HG03060 (cell line): ENCODE measurements around the gene CYP4X1.
"Not testable (repeated sequence)": the region's sequence is repeated elsewhere in the genome, so short reads cannot be mapped to it uniquely, and the experiment has no call there.

ENCODE experiments used
- ATAC-seq: cut with Tn5 transposase; IDR thresholded peaks from one replicate; pipeline ENCODE4 v1.9.1; 2021; ENCODE audit warnings: low read depth, moderate number of reproducible peaks; ENCODE audit not compliant: unreplicated experiment

CYP4X1 gene, protein sequence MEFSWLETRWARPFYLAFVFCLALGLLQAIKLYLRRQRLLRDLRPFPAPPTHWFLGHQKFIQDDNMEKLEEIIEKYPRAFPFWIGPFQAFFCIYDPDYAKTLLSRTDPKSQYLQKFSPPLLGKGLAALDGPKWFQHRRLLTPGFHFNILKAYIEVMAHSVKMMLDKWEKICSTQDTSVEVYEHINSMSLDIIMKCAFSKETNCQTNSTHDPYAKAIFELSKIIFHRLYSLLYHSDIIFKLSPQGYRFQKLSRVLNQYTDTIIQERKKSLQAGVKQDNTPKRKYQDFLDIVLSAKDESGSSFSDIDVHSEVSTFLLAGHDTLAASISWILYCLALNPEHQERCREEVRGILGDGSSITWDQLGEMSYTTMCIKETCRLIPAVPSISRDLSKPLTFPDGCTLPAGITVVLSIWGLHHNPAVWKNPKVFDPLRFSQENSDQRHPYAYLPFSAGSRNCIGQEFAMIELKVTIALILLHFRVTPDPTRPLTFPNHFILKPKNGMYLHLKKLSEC

GRCh38 chr1:47023268-47024140 is at the start of gene CYP4X1:
CYP4X1 (plus strand) TSS chr1:47023669; CDS start chr1:47023818, 149 bp downstream.
- ATAC-seq = no peak

GRCh38 chr1:46983166-46983829 is 40.2 kb upstream of the CYP4X1 start:
- no peak for ATAC-seq

DNA sequence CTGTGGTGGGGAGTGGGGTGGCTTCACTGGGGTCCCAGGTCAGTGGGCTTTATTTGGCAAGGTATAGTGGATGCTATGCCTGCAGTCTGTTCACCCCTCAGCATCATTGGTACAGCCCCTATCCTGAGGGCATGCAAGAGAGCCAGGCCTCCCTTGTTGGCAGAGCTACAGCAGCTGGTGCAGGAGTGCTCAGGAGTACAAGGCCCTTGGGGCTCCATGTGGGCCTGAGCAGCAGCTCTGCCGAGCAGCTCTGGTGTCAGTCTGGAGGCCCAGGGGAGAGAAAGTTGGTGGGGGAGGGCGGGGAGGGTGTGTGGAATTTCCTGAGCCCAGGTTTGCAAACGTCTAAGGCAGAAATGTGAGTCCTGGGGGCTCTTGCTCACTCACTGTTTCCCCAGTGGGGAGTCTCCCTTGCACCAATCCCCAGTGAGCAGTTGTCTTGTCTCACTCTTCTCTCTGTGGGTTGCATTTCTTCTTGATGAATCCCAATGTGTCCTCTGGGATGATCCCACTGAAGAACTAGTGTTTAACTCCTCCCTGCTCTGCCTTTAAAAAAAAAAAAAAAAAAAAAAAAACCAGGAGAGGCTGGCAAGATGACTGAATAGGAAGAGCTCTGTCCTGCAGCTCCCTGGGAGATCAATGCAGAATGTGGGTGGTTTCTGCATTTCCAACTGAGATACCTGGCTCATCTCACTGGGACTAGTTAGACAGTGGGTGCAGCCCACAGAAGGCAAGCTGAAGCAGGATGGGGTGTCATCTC is 39.5 kb upstream of the CYP4X1 start:
- ATAC-seq = no peak

DNA sequence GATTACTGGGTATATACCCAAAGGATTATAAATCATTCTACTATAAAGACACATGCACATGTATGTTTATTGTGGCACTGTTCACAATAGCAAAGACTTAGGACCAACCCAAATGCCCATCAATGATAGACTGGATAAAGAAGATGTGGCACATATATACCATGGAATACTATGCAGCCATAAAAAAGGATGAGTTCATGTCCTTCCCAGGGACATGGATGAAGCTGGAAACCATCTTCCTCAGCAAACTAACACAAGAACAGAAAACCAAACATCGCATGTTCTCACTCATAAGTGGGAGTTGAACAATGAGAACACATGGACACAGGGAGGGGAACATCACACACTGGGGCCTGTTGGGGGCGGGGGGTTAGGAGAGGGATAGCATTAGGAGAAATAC is 32.9 kb upstream of the CYP4X1 start:
- not testable (repeated sequence) for ATAC-seq

GRCh38 chr1:46991083-46991923 is 32.2 kb upstream of the CYP4X1 start:
- ATAC-seq = no peak

DNA sequence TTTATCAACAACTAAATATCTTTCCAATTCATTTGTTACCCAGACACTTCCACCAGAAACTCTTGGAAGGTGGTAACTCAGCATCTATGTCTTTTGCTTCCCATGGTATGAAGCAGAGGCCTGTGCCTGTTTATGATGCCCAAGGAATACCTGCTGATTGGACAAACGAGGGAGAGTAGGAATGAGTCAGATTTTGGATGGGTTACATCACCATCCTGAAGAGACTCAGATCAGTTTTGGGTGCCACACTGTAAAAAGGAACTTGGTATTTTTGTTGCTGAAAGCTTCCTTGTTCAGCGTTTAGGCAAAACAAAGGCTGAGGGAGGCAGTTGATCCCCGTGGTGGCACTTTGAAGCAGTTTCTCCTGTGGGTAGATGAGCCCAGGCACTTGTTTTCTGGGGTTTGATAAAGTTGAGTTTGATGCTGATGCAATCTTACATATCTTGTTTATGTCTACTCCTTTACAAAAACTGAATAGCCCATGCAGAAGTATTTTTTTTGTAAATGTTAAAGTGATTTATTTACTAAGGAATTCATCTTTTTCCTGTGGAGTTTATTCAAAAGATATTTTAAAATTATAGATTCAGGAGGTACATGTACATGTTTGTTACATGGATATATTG is 26.7 kb upstream of the CYP4X1 start:
- ATAC-seq = no peak

DNA sequence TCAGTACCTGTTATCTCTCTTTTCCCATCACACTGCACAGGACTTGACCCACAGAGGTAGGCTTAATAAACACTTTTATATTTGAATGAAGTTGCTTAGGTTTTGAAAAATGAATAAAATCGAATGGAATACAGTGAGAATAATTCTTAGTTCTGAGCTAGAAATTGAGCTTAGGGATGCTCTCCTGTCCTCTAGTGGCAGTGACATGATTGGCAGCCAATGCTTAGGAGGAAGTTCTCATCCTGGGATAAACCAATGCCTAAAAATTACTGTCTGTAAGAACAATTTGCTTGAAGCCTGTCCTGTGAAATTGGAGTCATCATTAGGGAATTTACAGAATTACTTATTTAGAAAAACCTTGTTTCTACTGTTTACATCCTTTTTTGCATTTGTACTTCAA is 21.3 kb upstream of the CYP4X1 start:
- no peak for ATAC-seq

DNA sequence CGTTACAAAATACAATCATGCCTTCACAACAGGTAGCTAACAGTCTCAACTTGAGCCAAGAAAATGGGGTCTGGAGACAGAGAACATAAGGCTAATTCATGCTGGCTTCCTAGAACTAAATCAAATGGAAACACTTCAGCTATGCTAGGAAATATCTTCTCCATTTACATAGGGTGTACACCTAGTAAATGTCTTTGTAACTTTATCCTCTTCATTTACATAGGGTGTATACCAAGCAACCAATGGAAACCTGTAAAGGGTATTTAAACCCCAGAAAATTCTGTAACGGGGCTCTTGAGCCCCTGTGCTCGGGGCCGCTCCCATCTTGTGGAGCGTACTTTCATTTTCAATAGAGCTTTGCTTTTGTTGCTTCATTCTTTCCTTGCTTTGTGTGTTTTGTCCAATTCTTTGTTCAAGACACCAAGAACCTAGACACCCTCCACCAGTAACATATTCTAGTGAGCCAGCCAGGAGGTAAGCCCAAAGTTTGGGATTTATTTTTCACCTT is 19.5 kb upstream of the CYP4X1 start:
- no peak for ATAC-seq

- not testable (repeated sequence) for ATAC-seq
Observed at GRCh38 chr1:47006437-47006836, 17.0 kb upstream of the CYP4X1 start.

DNA sequence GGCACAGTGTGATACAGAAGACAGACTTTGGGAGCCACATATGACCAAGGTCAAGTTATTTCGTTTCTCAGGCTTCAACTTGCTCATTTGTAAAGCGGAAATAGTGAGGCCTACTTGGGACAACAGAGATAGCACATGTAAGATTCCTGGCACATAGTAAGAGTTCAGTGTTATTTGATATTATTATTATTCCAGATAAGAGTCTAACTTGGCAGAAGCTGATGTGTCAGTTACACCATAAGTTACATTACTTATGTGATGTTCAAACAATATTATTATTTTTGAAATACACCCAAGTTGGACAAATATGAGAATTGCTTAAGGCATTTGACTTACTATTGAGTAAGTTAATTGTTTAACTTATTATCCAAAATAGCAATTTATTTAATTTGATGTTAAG is 10.2 kb upstream of the CYP4X1 start:
- ATAC-seq = no peak

- ATAC-seq = no peak
Observed at GRCh38 chr1:47021070-47021469, 2.4 kb upstream of the CYP4X1 start.

GRCh38 chr1:47024141-47024801 is 802 bp downstream of the CYP4X1 start:
- ATAC-seq = no peak

DNA sequence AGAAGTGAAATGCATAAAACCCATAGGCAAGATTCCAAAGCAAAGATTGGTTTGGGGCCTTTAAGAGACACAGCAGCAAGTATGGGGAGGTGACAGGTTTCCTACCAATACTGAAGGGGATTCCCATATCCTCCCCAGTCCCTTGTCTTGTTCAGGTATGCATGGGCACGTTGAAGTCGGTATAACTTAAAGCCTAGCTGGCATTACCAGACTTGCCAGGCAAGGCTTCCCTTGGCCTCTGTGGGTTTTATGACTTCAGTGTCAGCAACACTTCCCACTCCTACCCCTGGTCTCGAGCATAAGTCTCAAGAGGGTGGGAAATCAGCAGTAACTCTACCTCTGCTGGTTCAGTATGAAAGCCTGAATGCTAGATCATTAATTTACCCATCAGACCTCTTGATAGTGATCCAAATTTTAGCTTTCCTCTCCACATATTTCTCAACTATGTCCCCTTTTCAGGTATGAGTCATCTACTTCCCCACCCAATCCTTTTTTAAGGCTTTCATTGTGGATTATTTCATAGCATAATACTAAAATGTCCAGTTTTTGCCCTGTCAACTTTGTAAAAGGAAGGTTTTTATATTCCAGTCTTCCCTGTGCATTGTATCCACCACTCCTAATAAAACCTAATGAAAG is 6.8 kb downstream of the CYP4X1 start:
- no peak for ATAC-seq

DNA sequence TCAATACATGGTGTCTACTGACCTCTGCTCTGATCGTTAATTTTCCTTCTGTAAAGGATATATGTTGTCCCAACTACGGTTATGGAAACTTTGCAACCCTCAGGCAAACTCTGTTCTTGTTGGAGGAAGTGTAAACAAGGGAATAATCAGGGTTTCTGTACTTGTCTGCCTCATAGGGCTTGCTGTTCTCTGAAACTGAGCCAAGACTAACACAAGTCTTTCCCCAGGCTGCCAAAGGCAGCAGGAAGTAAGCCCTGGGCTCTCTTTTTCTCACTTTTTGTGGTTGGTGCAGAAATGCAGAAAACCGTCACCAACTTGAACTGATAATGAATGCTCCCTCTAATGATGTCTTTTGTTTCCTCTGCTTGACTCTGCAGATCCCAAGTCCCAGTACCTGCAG is 7.6 kb downstream of the CYP4X1 start:
- no peak for ATAC-seq

GRCh38 chr1:47031585-47031984 is 8.1 kb downstream of the CYP4X1 start:
- no peak for ATAC-seq

DNA sequence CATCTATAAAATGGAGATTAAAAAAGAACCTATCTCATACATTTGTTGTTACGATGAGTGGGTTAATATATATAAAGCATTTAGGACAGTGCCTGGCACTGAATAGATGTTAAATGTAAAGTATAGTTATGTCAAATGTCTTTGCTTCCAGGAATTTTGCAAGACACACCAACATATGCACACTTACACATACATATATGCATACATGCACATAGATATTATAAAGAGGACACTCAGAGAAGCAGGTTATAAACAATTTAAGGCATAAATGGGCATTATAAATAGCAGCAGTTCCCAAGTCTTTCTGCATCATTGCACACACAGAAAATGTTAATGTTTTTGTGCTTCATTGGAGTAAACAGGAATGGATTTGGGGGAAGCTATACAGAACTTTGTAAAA is 13.3 kb downstream of the CYP4X1 start:
- ATAC-seq = no peak

DNA sequence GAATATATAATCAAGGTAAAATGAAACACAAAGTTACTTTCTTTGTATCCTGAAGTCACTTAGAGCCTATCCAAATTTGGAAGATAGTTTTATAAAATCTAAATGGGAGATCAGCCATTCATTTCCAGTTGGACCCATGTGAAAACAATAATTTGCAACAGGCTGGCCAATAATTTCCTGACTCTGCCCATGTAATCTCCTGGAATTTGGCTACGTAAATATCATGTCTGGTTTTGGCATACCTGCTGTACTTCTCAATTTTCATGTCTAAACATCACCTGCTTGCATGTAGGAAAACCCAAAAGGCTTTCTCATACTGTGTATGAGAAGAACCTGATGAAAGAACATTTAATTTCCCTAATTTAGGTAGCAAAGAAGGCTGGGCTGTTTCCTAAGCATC is 35.9 kb downstream of the CYP4X1 start:
- no peak for ATAC-seq
